GM18870 (cell line): ENCODE results near the gene HIVEP2.

Source experiments
- ATAC-seq: cut with Tn5 transposase; IDR thresholded peaks from one replicate; pipeline ENCODE4 v1.9.1; 2021; ENCODE audit warnings: moderate library complexity; ENCODE audit not compliant: unreplicated experiment

Gene HIVEP2

DNA sequence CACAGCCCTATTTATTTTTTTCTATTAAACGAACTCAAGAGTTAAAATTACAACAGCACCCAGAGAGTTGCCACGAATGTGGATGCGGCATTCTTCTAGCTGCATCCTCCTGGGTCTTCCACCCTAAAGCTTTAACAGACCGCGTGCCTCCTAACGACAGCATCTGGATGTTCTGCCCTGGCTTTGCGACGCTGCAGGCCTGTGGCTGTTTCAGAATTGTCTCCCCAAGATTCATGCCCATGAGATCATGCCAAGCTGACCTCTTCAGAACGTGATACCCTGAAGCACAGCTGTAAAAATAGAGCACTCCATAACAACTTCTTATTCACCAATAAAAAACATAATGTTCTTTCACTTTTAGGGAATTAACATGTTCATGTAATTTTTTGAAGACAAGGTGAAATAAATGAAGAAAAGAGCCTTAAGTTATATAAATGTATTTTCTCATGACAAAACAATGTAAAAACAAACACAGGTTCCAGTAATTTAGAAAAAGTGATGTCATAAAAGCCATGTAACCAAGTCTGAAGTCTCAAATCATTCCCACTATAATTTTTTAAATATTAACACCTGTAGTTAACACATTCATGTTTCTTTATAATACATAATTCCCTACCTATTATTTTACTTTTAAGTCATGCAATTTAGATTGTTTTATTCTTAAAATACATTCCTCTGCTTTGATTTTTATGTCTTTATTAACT lies 26.5 kb downstream of the HIVEP2 start:
- ATAC-seq, result no peak

DNA sequence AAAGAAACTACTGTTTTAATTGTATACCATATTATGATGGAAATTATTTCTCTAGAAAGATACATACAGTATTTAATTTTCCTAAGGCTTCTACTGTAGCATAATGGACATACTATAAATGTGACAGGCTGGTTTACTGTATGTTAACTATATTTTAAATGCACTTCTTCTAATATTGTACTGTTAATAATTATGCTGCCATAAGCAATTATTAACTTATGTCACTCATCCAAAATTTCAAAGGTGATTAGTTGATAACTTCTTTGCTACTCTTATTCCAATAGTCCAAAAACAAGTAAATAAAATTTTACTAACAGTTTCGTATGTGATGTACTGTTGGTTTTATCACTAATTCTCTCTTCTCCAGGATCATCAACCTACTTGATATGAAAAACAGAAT lies 28.1 kb downstream of the HIVEP2 start:
- no peak for ATAC-seq

DNA sequence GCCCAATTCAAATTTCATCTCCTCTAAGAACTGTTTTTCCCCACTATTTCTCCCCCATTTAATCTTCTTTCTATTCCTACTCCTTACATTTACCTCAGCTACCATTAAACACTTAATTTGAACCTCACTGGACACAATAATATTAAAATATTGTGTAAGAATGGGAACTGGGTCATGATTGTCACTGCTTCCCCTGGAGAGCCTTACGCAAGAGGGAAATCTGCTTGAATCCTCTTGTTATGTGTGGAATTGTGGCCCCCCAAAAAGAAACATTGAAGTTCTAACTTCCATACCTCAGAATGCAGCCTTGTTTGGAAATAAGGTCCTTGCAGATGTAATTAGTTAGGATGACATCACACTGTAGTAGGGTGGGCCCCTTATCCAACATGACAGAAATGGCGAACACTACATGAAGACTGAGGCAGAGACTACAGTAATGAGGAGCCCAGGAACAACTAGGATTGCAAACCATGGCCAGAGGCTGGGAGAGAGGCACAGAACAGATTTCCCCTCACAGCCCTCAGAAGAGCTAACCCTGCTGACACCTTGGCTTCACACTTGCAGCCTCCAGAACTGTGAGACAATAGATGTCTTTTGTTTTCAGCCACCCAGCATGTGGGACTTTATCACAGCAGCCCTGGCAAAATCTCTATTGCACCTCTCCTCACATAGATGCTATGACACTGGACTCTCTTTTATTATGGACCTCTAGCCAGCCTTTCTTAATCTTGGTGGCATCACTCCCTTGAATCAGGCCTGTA lies 29.9 kb downstream of the HIVEP2 start:
- ATAC-seq, result no peak

DNA sequence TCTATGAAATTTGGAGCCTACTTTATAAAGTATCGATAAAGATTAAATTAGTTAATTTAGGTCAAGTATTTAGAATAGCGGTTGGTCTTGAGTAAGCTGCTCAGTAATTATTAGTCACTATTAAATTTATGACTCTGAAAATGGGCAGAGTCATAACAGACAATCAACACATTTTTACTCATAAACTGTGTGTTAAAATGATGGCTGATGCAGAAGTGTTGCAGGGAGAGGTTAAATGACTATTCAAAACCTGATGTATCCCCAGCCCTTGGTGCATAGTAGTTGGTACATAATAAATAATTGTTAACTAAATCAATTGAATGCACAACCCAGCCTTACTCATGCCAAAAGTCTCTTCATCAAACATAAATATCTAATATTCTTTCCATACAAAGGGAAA lies 30.6 kb downstream of the HIVEP2 start:
- ATAC-seq, result no peak

DNA sequence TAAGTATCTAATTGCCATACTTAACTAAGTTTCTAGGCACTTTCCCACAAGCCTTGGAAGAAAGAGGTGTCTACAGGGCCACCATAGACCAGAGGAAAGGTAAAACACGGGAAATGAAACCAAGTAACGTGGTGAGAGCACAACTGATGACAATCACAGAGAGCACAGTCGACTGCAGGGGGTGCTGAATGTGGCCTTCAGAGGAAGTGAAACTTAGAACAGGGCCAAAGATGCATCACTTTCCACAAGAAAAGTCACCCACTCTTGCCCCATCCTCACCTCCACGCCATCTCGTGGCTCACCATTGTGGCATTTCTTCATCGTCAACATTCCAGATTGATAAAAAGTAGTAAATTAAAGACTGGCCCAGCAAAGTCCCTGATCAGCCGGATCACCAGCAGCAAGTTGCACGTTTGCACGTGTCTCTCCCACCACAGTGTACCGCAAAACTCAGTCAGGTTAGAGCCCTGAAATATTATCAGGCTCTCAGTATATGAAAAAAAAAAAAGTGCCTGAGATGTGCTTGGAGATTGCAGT lies 31.4 kb downstream of the HIVEP2 start:
- peak; percentile 91 for ATAC-seq

DNA sequence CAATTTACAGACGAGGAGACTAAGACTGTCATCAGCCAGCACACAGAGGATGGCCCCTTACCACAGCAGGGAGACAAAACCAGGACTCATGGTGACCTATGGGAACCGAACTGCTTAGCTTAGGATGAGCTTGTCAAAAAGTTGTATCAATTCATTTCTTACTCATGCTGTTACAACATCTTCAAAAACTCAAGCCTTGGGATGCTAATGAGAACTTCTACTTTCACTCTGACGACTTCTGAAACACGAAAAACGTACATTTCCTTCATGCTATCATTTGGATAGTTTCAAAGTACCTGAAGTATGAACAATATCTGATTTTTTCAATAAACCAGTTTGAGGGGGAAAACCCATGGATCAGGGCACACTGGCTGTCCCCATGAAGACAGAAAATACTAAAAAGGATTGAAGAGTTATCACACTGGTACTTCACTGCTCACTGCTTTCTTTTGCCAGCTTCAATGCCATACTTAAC lies 31.9 kb downstream of the HIVEP2 start:
- peak; percentile 69 for ATAC-seq

DNA sequence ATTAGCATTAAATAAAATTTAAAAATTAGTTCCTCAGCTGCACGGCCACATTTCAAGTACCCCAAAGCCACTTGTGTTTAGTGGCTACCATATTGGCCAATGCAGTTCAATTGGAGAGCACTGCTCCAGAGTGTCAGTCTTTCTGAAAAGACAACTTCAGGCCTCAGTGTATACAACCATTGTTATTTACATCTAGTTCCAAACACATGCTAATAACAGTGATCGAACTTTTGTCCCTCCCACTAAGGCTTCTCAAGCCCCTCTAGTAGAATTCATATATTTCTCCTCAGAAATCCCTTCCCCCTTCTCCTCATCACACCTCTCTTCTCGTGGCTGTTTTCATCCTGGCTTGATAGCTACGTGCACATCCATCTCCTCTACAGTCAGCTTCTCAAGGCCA lies 32.9 kb downstream of the HIVEP2 start:
- no peak for ATAC-seq

DNA sequence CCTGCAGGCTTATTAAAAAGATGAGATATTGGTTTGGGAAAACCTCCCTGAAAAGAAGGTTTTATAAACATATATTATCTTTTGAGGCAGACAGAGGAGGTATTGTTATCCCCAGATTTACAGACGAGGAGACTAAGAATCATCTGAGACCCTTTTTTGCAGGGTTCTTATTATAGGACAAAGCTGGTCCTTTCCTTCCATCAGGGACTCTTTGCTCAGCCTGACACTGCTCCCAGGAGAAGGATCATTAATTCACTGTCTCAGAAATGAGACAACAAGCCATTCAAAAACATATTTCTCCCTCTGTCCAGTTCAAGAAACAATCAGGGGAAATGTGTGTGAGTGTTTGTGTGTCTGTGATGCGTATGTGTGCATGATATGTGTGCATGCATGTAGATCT lies 33.5 kb downstream of the HIVEP2 start:
- ATAC-seq, result no peak

DNA sequence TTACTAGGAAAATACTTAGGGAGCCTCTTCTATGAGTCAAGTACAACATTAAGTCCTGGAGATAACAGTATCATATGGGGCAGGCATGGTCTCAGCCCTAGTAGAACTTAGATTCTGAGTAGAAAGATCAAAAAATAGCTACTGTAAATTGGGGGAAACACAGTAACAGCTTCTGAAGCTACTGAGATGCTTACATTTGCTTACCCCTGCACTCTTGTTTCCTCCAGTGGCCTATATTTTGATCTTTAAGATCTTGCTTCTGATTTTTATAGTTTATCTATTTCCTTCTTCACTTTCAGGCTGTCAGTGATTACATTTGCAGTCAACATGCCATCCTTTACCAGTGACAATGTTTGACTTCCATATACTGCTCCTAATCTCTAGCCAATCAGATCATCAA lies 35.3 kb downstream of the HIVEP2 start:
- no peak for ATAC-seq

DNA sequence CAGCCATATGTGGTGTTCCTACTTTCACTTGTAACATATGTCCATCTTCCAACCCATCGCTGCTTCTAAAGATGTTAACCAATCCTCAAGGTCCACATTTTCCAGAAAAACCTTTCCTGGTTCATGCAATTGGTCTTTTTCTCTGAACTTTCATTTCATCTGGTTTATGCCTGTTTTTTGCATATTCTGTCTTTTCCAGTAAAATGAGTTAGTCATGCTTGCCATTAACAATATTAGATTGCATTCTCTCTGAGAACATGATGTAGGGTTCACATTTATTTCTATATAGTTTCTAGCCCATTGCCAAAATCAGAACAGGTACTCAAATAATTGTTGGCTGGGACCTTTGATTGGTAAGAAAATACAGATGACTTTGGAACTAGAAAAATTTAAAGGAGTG lies 36.7 kb downstream of the HIVEP2 start:
- ATAC-seq, result no peak

DNA sequence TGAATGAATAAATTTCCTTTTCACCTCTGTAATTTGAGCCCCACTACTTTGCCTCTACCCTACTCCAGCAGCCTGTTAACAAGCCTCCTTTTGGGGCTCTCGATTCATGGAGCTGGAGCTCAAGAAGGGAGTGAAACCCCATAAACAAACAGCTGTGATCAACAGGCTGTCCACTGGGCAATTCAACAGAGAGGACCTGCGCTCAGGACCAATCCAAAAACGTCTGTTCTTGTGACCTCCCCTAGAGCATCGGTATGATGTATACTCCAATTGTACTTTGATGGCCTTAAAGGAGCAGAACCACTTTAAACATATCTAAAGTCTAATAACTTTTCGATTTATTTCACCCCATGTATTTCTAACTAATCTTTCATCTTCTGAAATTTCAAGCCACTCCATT lies 37.4 kb downstream of the HIVEP2 start:
- peak; percentile 1 for ATAC-seq

DNA sequence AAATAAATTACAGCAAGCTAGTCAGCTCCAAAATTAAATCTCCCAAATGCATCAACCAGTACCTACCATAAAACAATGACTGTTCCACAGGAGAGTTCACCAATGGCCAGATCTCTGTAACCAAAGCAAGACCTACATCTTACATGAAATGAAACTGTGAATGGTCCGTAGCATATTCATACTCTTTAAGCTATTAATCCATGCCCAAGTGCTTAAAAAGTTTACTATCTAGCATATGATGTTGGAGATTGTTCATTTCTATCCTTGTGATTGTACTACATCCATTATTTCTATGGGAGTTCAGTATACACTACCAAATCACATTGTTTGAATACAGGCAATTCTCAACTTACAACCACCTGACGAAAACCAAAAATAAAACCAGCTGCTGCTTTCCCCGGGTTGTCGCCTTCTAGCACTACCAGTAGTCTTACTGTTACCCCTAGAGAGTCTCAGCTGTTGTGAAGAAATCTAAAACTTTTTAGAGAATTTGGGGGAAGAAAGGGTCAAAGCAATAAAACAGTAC lies 38.0 kb downstream of the HIVEP2 start:
- peak; percentile 57 for ATAC-seq

DNA sequence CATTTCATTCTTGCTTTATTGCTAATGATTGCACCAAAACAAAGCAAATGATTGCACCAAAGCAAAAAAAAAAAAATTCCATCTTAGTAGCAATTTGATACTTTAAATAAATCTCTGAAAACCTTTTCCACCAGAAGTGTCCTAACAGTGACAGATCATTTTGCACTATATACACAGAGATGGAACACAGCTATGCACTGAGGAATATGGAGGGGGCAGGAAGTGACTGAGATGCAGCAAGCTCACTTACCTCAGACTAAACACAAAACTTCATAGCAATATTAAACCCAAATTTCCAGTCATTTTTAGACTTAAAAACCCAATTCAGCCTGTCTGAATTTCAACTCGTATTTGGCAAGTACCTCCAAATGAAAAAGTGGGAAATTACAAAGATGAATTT lies 41.2 kb downstream of the HIVEP2 start:
- ATAC-seq, result no peak

DNA sequence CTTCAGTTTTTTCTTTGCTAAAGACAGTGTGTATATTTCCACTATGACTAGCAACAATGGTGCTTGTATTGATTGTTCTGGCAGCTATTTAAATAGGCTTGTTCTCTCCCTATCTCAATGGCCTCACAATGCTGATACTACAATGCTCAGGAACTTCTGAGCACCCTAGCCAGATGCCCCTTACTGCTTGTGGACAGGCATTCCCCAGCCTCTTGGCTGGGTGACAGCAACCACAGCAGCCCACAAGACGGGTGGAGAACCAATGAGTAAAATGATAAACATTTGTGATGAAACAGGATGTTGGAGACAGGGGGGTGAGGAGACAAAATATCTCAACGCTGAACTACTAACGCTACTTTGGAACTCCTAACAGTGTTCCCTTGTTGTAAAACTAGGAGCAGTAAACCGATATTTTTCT lies 42.3 kb downstream of the HIVEP2 start:
- peak; percentile 84 for ATAC-seq

DNA sequence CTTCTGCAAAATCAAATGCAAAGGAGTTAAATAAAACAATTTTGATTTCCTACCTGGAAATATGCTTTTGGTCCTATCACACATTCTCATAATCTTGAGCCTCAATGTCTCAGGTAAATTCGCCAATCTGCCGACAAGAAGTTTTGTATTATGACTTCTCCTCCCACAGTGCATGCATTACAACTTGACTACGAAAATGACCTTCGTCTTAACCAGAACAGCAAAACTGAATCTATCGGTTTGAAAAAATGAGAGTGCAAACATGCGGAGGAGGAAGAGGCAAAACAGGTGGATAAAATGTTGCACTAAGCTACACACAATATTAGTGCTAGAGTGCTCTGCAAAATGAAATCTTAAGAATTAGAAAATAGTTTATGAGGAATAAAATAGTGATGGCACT lies 43.4 kb downstream of the HIVEP2 start:
- ATAC-seq, result no peak

DNA sequence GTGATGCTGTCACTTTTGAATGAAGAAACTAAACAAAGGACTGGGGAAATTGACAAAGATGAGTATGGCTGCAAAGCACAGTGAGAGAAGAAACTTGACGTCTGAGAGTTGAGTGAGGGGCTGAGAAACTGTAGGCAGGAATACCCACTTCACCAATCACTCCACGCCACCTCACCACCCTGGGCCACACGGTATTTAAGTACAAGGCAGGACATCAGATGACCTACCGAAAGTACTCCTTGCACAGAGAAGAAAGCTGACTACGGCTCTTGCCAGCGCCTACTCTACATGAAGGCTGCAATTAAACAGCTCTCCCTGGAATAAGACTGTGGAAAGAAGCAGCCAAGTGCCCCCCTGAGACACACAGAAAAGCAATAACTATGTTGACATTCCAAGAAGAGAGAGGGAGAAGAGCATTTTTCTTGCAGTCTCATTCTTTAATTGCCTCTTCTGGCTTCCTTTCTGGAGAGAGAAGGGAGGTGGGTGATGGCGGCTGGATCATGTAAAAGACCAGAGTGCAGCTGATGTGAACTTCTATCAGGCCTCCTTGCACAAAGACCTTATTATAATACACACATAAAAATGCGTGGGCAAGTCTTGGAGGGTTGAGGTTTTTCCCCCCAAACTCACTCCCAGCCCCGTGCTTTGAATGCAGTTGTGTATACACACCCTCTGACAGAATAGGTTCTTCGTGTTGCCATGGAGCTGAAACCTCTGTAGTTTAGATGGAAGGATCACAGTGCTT lies 44.6 kb downstream of the HIVEP2 start:
- no peak for ATAC-seq

DNA sequence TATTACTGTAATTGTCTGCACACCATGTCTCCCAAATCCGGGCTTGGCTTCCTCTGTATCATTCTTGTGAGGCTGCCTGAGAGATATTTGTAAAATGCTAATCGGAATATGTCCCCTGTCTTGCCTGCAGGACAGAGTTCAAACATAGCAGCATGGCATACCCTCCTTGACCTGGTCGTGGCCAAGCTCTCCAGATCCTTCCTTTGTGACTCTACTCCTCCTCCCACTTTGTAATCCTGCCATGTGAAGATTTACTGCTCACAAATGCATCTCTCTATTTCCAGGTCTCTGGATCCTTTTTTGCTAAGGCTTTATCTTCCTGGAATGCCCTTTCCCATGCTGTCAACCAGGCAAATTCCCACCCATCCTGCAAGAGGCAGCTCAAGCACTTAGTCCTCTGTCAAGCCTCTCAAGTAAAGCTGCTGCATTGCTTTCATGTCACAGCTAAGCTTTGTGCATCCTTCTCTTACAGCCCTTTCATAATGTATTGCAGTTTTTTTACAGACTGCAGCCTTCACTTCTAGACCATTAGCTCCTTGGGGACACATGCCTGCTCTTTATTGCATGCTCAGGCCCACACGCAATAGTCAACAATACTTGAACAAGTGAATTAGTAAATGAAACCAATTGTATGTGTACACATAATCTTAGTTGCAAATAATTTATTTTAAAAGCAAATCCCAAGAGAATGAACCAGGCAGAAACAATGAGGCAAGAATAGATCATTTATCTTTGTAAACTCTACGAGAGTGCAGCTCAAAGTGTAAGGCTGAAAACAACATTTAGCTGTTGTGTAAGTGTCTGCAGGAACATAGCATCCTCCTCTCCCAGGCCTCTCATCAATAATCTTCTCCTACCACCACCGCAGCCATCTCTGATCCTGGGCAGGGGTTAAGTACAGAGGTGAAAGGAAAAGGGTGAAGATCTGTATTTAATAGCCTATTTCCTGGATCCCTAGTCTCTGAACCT lies 45.8 kb downstream of the HIVEP2 start:
- ATAC-seq, result no peak

DNA sequence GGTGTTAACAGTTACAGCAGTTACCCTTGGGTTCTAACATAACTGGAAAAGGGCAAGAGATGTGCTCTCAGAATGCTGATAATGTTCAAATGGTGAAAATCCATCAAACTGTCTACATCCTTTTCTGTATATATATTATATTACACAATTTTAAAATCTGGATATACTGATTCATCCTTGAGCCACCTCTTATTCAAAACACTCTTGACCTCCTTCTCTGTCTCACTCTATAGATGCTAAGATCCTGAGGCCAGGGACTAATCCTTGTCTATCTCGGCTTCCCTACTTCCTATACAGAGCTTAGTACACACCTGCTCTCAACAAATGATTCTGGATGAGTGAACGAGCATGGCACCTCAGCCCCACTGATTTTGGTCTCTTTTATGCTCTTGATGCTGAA lies 47.3 kb downstream of the HIVEP2 start:
- no peak for ATAC-seq

DNA sequence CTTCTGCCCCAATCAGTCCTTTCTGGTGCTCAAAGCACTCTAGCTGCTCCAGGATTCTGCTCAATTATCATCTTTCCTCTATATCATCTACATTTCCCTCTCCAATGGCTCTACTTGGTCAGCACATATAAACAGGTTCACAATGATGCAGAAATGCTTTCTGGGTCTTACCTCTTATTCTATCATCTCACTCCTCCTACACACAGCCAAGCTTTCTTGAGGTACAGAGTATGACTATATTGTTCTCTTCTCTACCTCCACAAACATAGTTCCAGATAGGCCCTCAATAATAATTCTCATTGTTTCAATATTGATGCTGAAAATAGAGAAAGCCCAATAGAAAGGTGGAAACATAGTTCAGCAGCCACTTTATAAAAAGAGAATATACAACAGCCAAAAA lies 48.2 kb downstream of the HIVEP2 start:
- no peak for ATAC-seq

DNA sequence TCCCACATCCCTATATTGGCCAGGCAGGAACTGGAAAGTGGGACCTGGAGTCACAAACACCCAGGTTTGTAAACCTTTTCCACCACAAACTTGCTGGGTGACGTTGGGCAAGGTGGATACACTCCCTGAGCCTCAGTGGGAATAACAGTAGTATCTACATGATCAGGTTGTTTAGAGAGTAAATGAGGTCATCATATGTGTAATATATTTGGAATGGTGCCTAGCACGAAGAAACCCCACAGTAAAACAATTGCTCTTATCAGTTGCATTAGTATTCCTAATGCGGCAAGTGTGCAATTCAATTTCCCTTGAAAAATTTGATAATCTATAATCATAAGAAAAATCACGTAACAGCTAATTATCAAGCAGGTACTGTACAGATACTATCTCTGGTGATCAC lies 51.9 kb downstream of the HIVEP2 start:
- ATAC-seq, result no peak
